GM21717 (cell line): ENCODE results near the gene ZGRF1.
"Not testable (repeated sequence)": the region's sequence is repeated elsewhere in the genome, so short reads cannot be mapped to it uniquely, and the experiment has no call there.

Experiments used
- ATAC-seq: cut with Tn5 transposase; IDR thresholded peaks from one replicate; pipeline ENCODE4 v1.9.1; 2021; ENCODE audit warnings: mild to moderate bottlenecking, moderate library complexity; ENCODE audit not compliant: unreplicated experiment

The ZGRF1 gene

GRCh38 chr4:112636688-112637551, at the start of gene ZGRF1, which contains the start of gene LARP7:
ZGRF1 (minus strand) TSS chr4:112636909; CDS start chr4:112633176, 3,733 bp downstream.
LARP7 (plus strand) TSS chr4:112637143; CDS start chr4:112644670, 7,527 bp downstream.
- peak; percentile 91 for ATAC-seq

GRCh38 chr4:112680996-112681395, 44.3 kb upstream of the ZGRF1 start:
- ATAC-seq = no peak

- ATAC-seq = no peak
Observed at GRCh38 chr4:112677519-112678091, 40.9 kb upstream of the ZGRF1 start.

GRCh38 chr4:112674376-112674775, 37.7 kb upstream of the ZGRF1 start:
- ATAC-seq = no peak

- ATAC-seq = no peak
Observed at GRCh38 chr4:112673686-112674085, 37.0 kb upstream of the ZGRF1 start.

GRCh38 chr4:112673076-112673475, 36.4 kb upstream of the ZGRF1 start:
- ATAC-seq = no peak

GRCh38 chr4:112668131-112668530, 31.4 kb upstream of the ZGRF1 start:
- no peak for ATAC-seq

GRCh38 chr4:112664611-112665010, 27.9 kb upstream of the ZGRF1 start:
- ATAC-seq = no peak

GRCh38 chr4:112656115-112656514, 19.4 kb upstream of the ZGRF1 start:
- not testable (repeated sequence) for ATAC-seq

GRCh38 chr4:112655270-112655669, 18.6 kb upstream of the ZGRF1 start:
- no peak for ATAC-seq

- ATAC-seq = no peak
Observed at GRCh38 chr4:112652216-112652615, 15.5 kb upstream of the ZGRF1 start.

GRCh38 chr4:112651641-112652040, 14.9 kb upstream of the ZGRF1 start:
- no peak for ATAC-seq

GRCh38 chr4:112650332-112650731, 13.6 kb upstream of the ZGRF1 start:
- no peak for ATAC-seq

- no peak for ATAC-seq
Observed at GRCh38 chr4:112649055-112649408, 12.3 kb upstream of the ZGRF1 start.

GRCh38 chr4:112648263-112649054, 11.8 kb upstream of the ZGRF1 start:
- no peak for ATAC-seq

GRCh38 chr4:112647785-112648184, 11.1 kb upstream of the ZGRF1 start:
- ATAC-seq = no peak

GRCh38 chr4:112646632-112647537, 10.2 kb upstream of the ZGRF1 start:
- no peak for ATAC-seq

- ATAC-seq = no peak
Observed at GRCh38 chr4:112645541-112646329, 9.0 kb upstream of the ZGRF1 start.
